ENCODE data around the gene CNTN4. TPM values are rescaled to one million over a fixed set of nuclear protein-coding genes. Genes with fewer than 3 reads are reported as not detected.

Gene CNTN4
- total and polyA plus RNA-seq, 2 donors (not counting 3 experiments of a cell fraction or from before 2014, with no cell fraction given) = not detected

DNA sequence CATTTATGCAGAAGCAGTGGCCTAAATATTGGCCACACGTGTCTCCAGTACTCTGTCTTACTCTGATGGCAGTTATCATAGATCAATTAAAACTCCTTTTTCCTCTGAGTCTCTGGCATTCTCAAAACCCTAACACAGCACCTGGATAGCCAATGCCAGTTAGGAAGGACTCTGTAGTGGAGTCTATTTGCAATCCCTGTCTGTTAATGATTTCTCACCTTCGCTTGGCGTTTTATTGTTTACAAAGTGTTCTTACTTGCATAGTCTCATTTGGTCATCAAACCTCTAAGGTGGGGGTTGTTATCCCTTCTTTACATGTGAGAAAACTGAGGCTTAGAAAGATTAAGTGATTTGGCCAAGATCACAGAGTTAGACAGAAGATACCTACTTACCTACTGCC, 752.7 kb downstream of the CNTN4 start:
- Histone ChIP-seq H3K4me3 (replicated peaks in 1 of 3; ENCODE audit: insufficient read depth in 1 of 3, low read depth in 1 of 3, low read length in 3 of 3) (no peak overlapping the region), H3K27me3 (ENCODE audit: control insufficient read depth in 2 of 2, insufficient read depth in 2 of 2, low read length in 2 of 2) (no peaks in the 10 kb centered on the region), H3K9me3 (replicated peaks; ENCODE audit: control insufficient read depth, insufficient read depth, low read length) (no peaks in the 10 kb centered on the region), H3K79me2 (ENCODE audit: control insufficient read depth, insufficient read depth, low read length) (no peaks in the 10 kb centered on the region), H2AFZ (ENCODE audit: low read depth, low read length) (no peak overlapping the region), H3K9me1 (replicated peaks; ENCODE audit: control insufficient read depth, extremely low read depth, insufficient read depth, low read length) (no peaks in the 10 kb centered on the region), H3K36me3 (ENCODE audit: control insufficient read depth in 2 of 2, extremely low read depth in 1 of 2, insufficient read depth in 2 of 2, low read length in 2 of 2) (no peaks in the 10 kb centered on the region), H3K27ac (ENCODE audit: insufficient read depth, low read depth, low read length) (no peak overlapping the region), H4K20me1 (replicated peaks; ENCODE audit: control insufficient read depth, extremely low read depth, insufficient read depth, low read length) (no peaks in the 10 kb centered on the region), H3K9ac (replicated peaks; ENCODE audit: extremely low read depth, insufficient read depth, low read length) (no peak overlapping the region), H3K4me2 (ENCODE audit: insufficient read depth, low read length) (no peak overlapping the region), H3K4me1 (ENCODE audit: control insufficient read depth, extremely low read depth, insufficient read depth, low read length) (no peaks in the 10 kb centered on the region)
- no TSS peak for BruUV-seq (replicated peaks)
- ChIA-PET POLR2A (no interaction called here), CTCF (no interaction called here)
- no peak for TF ChIP-seq FOS (IDR thresholded peaks at IDR 0.05; ENCODE audit: borderline replicate concordance, insufficient read depth, low read length)
- TF ChIP-seq MYC (IDR thresholded peaks at IDR 0.05; ENCODE audit: low read depth, low read length) = no peak
- TF ChIP-seq GATA2 (IDR thresholded peaks at IDR 0.05; ENCODE audit: insufficient read depth, insufficient read length, low read depth, low read length) = no peak
- TF ChIP-seq EZH2 (IDR thresholded peaks at IDR 0.05; ENCODE audit: borderline replicate concordance, low read depth, low read length, severe bottlenecking) = no peak
- no peak for TF ChIP-seq POLR2AphosphoS5 (IDR thresholded peaks at IDR 0.05; ENCODE audit: insufficient read depth, low read depth, low read length)
- FAIRE-seq = no peak
- dilution Hi-C loops (cut with MboI; ENCODE audit: extremely low pct_ligation_motif_present, low sequenced_read_pairs) (no loop called here), intact Hi-C loops (cut with micrococcal nuclease) (no loop called here)
- DNase-seq (ENCODE audit: low read depth, low spot score) = no peak

DNA sequence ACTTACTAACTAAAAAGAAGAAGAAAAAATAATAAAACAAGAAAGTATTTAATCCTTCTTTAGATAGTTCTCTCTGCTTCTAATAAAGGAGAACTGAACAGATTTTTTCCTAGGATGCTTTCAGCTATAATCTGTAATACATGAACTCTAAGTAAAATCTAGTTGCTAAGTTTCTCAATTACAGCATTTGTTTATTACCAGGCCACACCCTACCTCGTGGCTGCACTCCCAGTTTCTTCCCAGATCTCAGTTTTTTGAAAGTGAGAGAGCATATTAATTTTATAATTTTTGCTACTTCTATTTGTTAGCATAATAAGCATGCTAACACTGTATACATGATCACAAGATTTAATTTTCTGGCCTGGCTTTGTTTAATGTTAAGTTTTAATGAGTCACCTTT, 753.2 kb downstream of the CNTN4 start:
- Histone ChIP-seq H3K4me1 (ENCODE audit: control insufficient read depth, extremely low read depth, insufficient read depth, low read length) (no peaks in the 10 kb centered on the region), H3K9me1 (replicated peaks; ENCODE audit: control insufficient read depth, extremely low read depth, insufficient read depth, low read length) (no peaks in the 10 kb centered on the region), H3K9ac (replicated peaks; ENCODE audit: extremely low read depth, insufficient read depth, low read length) (no peak overlapping the region), H3K4me2 (ENCODE audit: insufficient read depth, low read length) (no peak overlapping the region), H3K9me3 (replicated peaks; ENCODE audit: control insufficient read depth, insufficient read depth, low read length) (no peaks in the 10 kb centered on the region), H3K27me3 (ENCODE audit: control insufficient read depth in 2 of 2, insufficient read depth in 2 of 2, low read length in 2 of 2) (no peaks in the 10 kb centered on the region), H4K20me1 (replicated peaks; ENCODE audit: control insufficient read depth, extremely low read depth, insufficient read depth, low read length) (no peaks in the 10 kb centered on the region), H3K4me3 (replicated peaks in 1 of 3; ENCODE audit: insufficient read depth in 1 of 3, low read depth in 1 of 3, low read length in 3 of 3) (no peak overlapping the region), H3K79me2 (ENCODE audit: control insufficient read depth, insufficient read depth, low read length) (no peaks in the 10 kb centered on the region), H3K36me3 (ENCODE audit: control insufficient read depth in 2 of 2, extremely low read depth in 1 of 2, insufficient read depth in 2 of 2, low read length in 2 of 2) (no peaks in the 10 kb centered on the region), H3K27ac (ENCODE audit: insufficient read depth, low read depth, low read length) (no peak overlapping the region), H2AFZ (ENCODE audit: low read depth, low read length) (no peak overlapping the region)
- FAIRE-seq = no peak
- dilution Hi-C loops (cut with MboI; ENCODE audit: extremely low pct_ligation_motif_present, low sequenced_read_pairs) (no loop called here), intact Hi-C loops (cut with micrococcal nuclease) (no loop called here)
- BruUV-seq (replicated peaks) = no TSS peak
- DNase-seq (ENCODE audit: low read depth, low spot score) = no peak
- ChIA-PET POLR2A (no interaction called here), CTCF (interaction anchor here (1.0 kb wide), 1 partner anchor 11 kb away, joined by 3 read pairs; no protein-coding TSS in a partner anchor)
- TF ChIP-seq, protein P1, sequence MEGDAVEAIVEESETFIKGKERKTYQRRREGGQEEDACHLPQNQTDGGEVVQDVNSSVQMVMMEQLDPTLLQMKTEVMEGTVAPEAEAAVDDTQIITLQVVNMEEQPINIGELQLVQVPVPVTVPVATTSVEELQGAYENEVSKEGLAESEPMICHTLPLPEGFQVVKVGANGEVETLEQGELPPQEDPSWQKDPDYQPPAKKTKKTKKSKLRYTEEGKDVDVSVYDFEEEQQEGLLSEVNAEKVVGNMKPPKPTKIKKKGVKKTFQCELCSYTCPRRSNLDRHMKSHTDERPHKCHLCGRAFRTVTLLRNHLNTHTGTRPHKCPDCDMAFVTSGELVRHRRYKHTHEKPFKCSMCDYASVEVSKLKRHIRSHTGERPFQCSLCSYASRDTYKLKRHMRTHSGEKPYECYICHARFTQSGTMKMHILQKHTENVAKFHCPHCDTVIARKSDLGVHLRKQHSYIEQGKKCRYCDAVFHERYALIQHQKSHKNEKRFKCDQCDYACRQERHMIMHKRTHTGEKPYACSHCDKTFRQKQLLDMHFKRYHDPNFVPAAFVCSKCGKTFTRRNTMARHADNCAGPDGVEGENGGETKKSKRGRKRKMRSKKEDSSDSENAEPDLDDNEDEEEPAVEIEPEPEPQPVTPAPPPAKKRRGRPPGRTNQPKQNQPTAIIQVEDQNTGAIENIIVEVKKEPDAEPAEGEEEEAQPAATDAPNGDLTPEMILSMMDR (IDR thresholded peaks at IDR 0.05; ENCODE audit: extremely low read depth in 1 of 2, insufficient read depth in 1 of 2, low read depth in 1 of 2, low read length in 2 of 2) = no peak
- TF ChIP-seq JUN (IDR thresholded peaks at IDR 0.05; ENCODE audit: borderline replicate concordance, insufficient read depth, insufficient read length, low read depth) = no peak
- TF ChIP-seq POLR2AphosphoS5 (IDR thresholded peaks at IDR 0.05; ENCODE audit: insufficient read depth, low read depth, low read length) = no peak

Measured in endothelial cell of umbilical vein (primary cell).